ENCODE measurements around the gene LMOD3.

LMOD3 gene

DNA sequence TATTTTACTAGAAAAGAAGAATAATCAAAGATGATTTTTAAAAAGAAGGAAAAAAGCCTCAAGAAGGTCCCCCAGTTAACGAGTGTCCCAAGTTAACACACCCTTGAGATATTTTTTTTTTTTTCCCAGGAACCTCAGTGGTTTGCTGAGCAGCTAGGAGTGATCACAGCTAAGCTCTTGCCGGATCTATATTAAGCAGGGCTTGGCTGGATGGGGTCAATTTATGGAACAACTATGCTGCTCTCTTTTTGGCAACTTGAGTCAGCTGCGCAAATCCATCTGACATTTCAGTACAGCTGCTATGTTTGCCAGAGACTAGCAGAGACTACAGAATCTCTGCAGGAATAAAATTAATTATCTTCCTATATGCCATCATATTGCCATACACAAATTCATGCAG lies at the start of gene LMOD3:
TSS of gene LMOD3 (minus strand) at position 193 of the 400 bp plus-strand sequence. CDS start 209 bp downstream, outside the sequence.
- no peak for DNase-seq

DNA sequence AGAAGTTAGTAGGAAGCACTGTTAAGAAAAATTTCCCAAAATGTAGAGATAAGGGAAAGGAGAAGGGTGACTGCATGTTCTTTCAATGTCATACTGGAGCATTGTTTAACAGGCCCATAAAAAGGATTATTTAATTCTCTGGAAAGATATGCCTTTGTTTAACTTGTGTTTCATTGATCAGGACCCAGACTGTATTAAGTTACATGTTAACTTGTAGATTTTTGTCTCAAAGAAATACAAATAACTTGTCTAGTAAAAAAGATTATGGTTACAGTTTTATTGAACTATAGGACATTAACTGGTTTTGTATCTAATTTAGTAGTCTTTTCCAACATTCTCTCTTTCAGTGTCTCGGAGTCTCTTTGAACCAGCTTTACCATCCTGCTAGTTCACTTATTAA lies 49.7 kb upstream of the LMOD3 start:
- DNase-seq = no peak

DNA sequence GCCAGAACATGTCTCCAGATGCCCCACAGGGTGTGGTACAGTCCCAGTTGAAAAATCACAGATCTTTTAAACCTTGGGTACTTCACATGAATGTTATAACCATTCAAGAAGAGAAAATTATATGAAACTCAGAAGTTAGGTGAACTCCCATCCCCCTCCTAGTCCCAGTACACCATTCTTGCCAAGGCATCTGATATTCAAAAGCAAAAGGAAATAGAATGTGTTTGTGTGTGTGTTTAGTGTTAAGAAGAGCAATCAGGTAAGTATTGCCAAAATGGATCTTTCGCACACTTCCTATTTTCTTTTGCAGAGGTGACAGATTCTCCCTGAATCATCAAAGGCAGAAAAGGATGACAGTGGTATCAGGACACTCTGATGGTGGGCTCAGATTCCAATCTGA lies 44.1 kb upstream of the LMOD3 start:
- DNase-seq = no peak

DNA sequence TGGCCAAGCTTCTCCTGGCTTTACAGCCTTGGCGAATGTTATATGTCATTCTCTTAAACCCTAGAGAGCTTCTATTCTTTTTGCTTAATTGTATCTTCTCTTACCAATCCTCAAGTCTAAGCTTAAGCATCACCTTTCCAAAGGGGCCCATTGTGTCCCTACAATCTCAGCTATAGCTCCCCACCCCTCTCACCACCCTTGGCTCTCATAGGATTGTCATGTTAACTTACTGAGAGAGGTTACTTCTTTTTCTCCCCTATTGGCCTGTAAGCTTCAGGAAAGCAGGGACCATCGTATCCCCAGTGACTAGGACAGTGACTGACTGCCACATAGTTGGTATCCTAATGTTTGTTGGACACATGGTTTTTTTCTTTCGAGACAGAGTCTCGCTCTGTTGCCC lies 43.3 kb upstream of the LMOD3 start:
- DNase-seq = no peak

DNA sequence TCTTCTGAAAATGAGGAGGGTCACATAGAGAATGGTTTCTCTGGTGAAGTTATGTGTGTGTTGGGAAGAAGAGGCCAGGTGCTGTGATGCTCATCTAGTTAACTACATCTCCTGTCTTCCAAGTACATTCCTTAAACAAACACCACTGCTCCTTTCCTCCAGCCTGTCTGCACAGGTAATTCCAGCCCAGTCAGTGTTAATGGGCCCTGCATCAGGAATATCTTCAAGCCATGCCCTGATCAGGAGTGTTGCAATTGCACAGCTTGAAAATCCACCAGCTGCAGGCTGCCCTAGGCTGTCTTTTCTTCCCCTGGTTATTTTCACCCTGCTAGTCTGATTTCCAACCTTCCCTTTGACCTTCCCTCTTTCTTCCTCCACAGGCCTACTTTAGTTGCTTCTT lies 41.9 kb upstream of the LMOD3 start:
- DNase-seq = no peak

- no peak for DNase-seq
Measured at GRCh38 chr3:69162308-69162980, 40.0 kb upstream of the LMOD3 start.

- DNase-seq = peak; percentile 28
Measured at GRCh38 chr3:69161587-69162307, 39.4 kb upstream of the LMOD3 start.

- no peak for DNase-seq
Measured at GRCh38 chr3:69160525-69160924, 38.1 kb upstream of the LMOD3 start.

DNA sequence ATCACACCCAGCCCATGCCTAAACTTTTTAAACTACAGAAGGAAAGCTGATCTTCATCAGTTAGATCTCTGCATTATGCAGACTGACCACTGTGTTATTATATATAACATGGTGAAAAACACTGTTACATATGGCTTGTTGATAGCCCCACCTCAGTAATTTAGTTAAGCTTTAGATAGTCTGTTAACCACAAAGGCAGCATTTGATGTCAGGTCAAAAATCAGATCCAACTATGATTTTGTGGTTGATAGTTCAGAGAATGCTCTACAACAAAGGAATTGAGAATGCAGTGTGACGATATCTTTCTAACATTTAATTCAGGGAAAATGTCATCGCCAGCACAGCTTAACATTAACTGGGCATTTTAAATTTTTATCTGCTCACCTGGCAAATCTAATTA lies 37.7 kb upstream of the LMOD3 start:
- DNase-seq = no peak

GRCh38 chr3:69149586-69149985 lies 27.2 kb upstream of the LMOD3 start:
- no peak for DNase-seq

GRCh38 chr3:69145688-69146087 lies 23.3 kb upstream of the LMOD3 start:
- DNase-seq = no peak

DNA sequence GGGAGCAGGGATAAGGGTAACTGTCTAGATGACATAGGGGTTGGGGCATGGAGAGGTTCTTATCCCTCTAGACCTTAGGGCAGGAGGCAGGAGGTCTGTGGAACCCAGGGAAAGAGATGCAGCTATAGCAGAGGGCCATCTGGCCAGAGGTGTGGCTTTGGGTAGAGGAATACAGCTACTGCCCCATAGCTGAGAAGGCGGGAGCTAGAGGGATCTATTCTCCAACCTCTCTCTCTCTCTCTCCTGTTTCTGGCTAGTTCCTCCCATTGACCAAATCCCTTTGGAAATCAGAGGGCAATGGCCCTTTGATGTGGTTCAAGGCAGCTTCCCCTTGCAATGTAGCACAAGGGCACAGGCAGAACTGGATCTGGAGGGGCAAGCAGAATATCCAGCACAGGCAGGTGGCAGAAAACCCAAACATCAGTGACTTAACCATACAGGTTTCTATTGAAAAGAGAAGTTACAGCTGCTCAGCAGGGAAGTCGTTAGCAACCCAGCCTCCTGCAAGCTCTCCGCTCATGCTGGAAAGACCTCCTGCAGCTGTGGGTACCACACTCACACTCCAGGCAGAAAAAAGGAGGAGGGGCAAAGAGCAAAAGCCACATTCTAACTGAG lies 22.3 kb upstream of the LMOD3 start:
- no peak for DNase-seq

- DNase-seq = no peak
Measured at GRCh38 chr3:69143612-69144011, 21.2 kb upstream of the LMOD3 start.

GRCh38 chr3:69142797-69143454 lies 20.5 kb upstream of the LMOD3 start:
- DNase-seq = no peak

GRCh38 chr3:69142090-69142489 lies 19.7 kb upstream of the LMOD3 start:
- DNase-seq = no peak

GRCh38 chr3:69141313-69141712 lies 18.9 kb upstream of the LMOD3 start:
- DNase-seq = no peak

DNA sequence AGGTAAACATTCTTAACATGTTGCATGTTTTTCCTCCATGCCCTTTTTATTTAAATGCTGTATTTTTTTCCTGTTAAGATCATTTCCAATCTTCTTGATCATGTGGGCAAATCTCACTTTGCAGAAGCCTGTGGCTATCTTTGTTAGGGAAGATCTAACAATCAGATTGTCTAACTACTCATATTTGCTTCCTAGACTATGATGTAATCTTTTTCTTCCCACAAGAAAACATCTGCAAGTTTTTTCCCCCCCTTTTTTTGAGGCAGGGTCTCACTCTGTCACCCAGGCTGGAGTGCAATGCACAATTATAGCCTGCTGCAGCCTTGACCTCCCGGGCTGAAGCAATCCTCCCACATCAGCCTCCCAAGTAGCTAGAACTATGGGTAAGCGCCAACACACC lies 15.0 kb upstream of the LMOD3 start:
- DNase-seq = no peak

- no peak for DNase-seq
Measured at GRCh38 chr3:69137005-69137404, 14.6 kb upstream of the LMOD3 start.

- DNase-seq = no peak
Measured at GRCh38 chr3:69130689-69131088, 8.3 kb upstream of the LMOD3 start.

DNA sequence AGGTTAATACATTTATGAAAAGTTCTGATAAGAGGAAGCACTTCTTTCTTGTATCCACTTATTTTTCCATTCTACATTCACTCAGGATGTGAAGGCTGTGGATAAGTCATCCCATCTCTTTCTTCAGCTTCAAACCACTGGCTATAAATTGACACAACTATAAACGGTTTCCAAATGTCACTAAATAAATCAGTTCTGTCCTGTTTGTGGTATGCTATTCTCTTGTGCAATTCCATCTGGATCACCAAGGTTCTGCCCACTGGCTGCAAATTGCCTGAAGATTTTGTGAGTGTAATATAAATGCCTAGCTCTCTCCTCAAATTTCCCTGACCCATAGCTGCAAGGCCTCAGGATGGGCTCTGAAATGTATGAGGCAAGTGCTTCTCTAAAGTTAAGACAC lies 7.1 kb upstream of the LMOD3 start:
- no peak for DNase-seq

- no peak for DNase-seq
Measured at GRCh38 chr3:69128509-69128908, 6.1 kb upstream of the LMOD3 start.

DNA sequence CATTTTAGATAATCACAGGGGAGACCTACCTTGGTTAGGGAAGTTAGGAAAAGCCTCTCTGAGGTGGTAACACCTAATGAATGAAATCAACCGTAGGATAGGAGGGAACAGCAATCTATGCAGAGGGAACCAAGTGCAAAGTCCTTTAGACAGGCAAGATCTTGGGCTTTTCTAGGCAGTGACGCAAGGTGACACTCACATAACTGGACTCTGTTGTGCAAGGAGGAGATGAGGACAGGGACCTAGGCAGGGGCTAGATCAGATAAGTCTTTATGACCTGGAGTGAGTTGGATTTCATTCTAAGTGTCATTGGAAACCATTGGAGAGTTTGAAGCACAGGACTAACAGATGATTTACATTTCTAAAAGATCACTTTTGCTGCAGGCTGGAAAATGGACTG lies 4.6 kb upstream of the LMOD3 start:
- no peak for DNase-seq

DNA sequence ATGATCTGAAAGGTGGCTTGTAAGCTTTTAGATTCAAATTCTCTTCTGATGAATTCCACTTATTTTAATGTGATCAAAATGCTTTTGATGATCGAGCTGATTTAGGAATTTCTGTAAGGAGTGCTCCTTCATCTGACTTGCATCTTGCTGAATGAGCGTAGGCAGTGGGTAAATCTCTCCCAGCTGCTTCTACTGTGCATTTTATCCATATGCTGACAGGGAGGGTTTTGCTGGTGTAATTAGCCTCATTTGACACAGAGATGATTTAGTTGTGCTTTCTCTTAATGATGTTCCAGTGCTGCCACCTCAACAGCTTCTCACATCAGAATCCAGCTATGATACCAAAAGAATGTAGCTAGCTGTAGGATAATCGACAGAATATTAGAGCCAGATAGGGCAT lies 3.8 kb upstream of the LMOD3 start:
- no peak for DNase-seq

DNA sequence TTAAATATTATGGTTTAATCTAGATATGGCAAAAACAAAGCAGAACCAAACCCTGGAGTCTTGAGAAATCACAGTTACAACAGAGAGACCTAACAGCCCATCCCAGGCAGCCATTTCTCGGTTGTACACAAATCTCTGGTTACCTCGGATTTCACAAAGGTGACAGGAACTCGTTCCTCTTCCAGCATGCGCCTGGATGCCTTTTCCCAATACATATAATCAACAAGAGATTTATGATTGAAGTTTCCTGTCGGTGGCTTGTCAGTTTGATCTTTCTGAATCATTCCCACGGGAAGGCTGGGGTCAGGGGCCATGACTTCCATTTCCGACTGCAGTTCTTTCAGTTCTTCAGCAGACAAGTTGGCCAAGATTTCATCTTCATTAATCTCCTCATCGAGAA lies 445 bp downstream of the LMOD3 start:
- no peak for DNase-seq

Data from CD4-positive, alpha-beta T cell treated with Interferon gamma for 1 hour (primary cell).